Effector CD8-positive, alpha-beta T cell (primary cell): ENCODE data around the gene CEP85L.

Source experiments
- DNase-seq: peaks from one replicate; lab custom pipeline; 2025; lab: John Stamatoyannopoulos, UW

Gene CEP85L

GRCh38 chr6:118660218-118660569, 8.8 kb upstream of the CEP85L start:
- DNase-seq = peak; percentile 55

DNA sequence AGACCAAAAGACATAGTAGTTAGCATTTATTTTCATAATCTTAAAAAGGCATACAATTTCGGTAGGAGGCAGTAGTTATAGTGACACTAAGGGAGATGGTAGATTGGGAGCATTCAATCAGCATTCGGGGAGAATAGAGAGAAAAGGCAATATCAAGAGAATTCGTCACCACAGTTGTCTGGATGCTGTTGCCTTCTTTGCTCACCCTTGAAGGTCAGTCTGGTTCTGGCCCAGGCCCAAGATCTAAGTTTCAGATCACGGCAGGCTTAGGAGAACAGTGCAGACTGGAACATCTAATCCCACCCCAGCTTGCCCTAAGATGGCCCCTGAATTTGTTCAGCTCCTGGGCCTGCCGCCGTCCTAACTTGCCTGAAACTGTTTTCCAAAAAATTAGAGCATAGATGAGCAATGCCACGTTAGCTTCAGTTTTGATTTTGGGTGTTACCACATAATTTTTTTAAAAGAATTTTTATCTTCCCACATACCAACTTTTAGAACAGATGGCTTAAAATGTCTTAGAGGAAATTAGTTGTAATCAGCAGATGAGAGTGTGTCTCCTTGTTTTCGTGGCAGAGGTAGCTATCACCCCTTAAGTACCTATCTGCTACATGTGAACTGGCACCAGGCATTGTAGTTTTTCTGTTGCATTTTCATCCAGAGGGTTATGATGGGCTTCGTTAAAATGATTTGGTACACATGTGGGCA, 8.3 kb upstream of the CEP85L start:
- DNase-seq = no peak

DNA sequence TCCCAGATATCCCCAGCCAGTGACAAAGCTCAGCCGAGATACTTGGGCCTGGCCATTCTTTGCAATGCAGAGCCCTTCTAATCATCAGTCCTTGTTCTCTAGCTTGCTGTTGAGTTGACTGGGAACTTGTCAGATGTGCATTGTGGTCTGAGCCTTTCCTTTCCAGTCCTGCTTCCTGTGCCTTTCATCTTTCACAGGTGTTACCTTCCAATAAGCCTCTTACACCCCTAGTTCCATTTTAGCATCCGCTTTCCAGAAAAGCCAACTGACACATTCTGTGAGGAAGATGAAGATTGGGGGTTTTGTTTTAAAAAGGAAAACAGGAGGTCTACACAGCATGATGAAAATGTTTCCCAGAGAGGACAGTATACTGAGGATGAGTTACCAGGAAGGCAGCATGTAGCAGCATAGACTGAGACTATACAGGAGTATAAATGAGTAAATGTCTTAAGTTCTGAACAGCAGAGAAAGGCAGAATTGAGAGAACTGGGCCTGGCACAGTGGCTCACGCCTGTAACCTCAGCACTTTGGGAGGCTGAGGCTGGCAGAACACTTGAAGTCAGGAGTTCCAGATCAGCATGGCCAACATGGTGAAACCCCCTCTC, 5.6 kb upstream of the CEP85L start:
- no peak for DNase-seq

- DNase-seq = no peak
These were observed 742 bp upstream of the CEP85L start for GRCh38 chr6:118652051-118652615.

DNA sequence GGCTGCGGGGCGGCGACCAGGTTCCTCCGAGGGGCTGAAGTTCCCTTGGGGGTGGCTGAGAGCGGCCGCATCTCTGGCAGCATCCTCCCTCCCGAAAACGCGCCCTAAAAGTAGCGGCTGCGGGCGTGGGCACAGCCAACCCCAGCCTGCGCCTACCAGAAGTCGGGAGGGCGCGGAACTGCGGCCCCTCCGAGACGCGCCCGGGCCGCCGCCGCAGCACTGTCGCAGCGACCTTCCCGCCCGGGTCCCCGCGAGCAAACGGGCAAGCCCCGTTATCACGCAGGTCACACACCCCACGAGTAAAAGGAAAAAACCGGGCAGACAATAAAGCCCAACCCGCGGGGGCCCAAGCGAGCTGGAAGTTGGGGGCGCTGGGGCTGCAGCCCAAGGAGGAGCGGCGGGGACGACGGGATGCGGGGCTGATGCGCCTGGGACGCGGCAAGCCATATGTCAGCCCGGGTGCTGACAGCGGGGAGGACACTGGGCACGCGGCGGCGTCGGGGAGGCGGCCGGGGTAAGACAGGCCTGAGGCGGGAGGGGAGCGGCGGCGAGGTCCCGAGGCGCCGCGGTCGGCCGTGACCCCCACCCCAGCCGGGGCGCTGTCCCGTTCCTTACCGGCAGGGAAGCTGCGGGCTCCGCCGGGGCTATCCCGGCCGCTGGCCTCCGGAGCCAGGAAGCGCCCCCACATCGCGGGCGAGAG, 659 bp downstream of the CEP85L start:
- peak; percentile 37 for DNase-seq

GRCh38 chr6:118649918-118650581, 1.3 kb downstream of the CEP85L start:
- no peak for DNase-seq

DNA sequence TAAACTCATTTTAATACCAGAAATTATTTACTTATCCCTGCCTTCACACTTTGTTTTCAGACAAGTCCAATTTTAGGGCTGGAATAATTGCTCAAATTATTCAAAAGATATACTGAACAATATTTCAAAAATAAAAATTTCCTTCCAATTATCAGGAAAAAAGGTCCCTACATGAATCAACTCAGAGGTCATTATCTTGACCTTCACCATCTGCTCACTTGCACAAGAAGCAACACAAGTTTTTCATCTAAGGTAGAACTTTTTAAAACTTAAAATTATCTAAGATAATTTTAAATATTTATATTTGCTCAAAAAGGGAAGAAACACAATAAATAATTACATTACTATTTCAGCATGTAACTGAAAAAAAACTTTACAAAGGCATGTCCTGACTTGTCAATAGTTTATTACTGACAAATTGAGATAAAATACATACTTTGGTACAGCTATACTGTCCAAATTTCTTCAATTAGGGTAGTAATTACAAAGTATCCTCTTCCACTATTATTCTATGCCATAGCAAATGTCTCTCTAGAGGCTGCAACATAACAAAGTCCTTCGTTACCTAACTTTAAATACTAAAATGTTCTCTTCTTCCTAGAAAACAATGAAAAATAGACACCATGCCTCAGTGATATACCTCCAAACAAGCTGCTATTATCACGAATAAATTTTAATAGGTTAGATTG, 2.4 kb downstream of the CEP85L start:
- no peak for DNase-seq

GRCh38 chr6:118646977-118647376, 4.4 kb downstream of the CEP85L start:
- DNase-seq = no peak

- DNase-seq = no peak
These were observed 6.0 kb downstream of the CEP85L start for GRCh38 chr6:118645395-118645794.

DNA sequence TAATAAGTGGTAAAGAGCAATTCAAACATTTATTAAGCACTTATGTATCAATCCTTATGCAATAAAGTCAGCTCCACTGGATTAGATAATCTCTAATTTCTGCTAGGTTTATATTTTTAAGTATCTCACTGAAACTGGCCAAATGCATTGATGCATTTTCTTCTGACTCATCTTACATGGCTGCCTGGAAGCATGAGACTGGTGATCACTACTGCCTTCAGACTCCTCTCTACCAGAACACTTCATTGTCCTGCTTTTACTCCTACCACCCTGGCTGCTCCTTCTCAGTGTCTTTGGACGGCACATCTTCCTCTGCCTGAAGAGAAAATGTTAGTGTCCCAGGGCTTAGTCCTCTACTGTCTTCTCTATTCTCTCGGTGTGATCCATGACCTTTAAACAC, 7.4 kb downstream of the CEP85L start:
- DNase-seq = no peak

- DNase-seq = no peak
These were observed 10.3 kb downstream of the CEP85L start for GRCh38 chr6:118641042-118641441.

DNA sequence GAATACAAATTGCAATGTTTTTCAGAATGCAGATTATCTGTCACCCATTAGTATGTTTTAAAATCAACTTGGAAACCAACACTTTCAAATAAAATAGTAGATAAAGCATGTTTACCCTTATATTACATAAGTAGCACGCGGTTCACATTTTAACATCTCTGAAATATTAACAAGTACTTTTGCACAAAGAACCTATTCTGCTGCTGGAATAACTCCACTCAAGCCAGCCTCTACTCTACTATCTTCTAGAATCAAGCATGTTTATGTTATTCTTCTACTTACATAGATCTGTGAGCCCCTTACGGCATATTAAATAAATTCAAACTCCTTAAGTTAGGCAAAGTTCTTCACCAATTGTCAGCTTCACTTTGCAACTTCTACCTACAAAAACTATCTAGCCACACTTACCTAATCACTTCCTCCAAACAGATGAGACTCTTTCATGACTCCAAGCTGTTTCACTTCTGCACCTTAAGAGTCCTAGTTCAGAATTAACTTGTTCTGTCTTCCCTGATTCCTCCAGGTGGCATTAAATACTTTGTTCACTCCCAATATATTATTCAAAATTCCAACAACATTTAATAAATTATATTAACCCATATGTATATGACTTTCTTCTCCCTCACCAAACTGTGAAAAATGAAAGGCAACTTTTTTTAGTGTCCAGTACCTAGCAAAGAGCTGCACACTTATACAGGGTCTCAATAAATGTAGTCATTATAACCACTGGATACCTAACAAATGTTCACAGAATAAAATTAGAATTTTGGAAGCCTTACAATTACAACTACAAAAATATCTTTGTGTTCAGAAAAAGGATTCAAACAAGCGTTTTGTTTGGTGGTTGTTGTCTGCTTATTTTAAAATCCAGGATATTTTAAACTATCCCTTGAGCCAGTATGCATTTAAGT, 12.1 kb downstream of the CEP85L start:
- DNase-seq = no peak

DNA sequence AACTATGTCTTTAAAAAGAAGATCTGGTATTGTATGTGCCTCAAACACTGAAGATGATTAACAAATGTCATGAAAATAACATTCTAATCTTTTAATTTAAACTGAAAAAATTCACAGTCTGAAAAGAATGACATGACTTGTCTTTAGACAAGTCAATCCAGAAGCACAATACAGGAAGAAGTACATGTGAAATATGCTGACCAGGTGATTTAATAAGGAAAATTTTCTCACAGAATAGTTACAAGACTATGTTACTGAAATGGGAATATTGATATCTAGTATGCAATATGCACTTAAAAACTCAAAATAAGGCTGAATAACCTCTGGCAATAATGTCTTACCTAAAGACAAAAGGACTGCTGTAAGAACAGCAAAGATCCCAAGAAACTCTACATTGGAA, 13.1 kb downstream of the CEP85L start:
- no peak for DNase-seq

- DNase-seq = no peak
These were observed 15.3 kb downstream of the CEP85L start for GRCh38 chr6:118635909-118636735.

GRCh38 chr6:118632359-118632758, 19.0 kb downstream of the CEP85L start:
- DNase-seq = no peak

GRCh38 chr6:118630923-118631322, 20.5 kb downstream of the CEP85L start:
- DNase-seq = no peak

DNA sequence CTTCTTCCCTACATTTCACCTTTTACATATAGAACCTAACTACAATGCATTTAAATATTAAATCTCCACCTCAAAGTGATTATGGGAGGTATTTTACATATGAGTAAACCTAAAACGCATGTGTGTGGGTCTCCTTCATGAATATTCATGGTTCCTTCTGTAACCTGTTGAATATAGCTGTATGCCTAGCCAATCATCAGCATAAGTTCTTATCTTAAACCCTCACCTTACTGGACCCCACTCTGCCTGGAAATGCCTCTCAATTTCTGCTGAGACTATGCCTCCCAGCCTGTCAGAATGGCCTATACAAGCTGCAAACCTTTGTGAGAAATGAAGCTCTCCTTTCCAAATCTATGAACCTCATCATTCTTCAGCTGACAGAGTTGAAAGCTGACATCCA, 21.3 kb downstream of the CEP85L start:
- DNase-seq = no peak

- DNase-seq = no peak
These were observed 23.7 kb downstream of the CEP85L start for GRCh38 chr6:118627724-118628123.

- no peak for DNase-seq
These were observed 25.6 kb downstream of the CEP85L start for GRCh38 chr6:118625833-118626232.
